ENCODE results near the gene VTI1A. TPM values are rescaled to one million over a fixed set of nuclear protein-coding genes. Genes with fewer than 3 reads are reported as not detected.

Gene VTI1A
- total RNA-seq, 2 donors from 2014 or later: 34.1 to 38.6 TPM

- intact Hi-C loops (cut with DNase I): no loop called here
- Histone ChIP-seq H3K27ac (no peak overlapping the region), H3K27me3 (no peaks in the 10 kb centered on the region), H3K4me1 (no peaks in the 10 kb centered on the region), H3K36me3 (no peaks in the 10 kb centered on the region), H3K9me3 (no peaks in the 10 kb centered on the region), H3K9ac (ENCODE audit: low read depth in 2 of 2, low read length in 2 of 2) (no peak overlapping the region), H3K4me3 (no peak overlapping the region)
- peak; percentile 53 for DNase-seq
- TF ChIP-seq CTCF (IDR thresholded peaks at IDR 0.05): no peak
Measured at GRCh38 chr10:112851588-112852211, 404.7 kb downstream of the VTI1A start.

- H3K4me3 ChIP-seq: no peak overlapping the region
- intact Hi-C loops (cut with DNase I): no loop called here
- H3K4me1 ChIP-seq: no peaks in the 10 kb centered on the region
- DNase-seq: peak; percentile 27
- no peak for TF ChIP-seq CTCF (IDR thresholded peaks at IDR 0.05)
- H3K27ac ChIP-seq: no peak overlapping the region
- H3K9ac ChIP-seq (ENCODE audit: low read depth in 2 of 2, low read length in 2 of 2): no peak overlapping the region
- H3K9me3 ChIP-seq: no peaks in the 10 kb centered on the region
- H3K36me3 ChIP-seq: no peaks in the 10 kb centered on the region
- H3K27me3 ChIP-seq: no peaks in the 10 kb centered on the region
Measured at GRCh38 chr10:112852306-112852705, 405.3 kb downstream of the VTI1A start.

- H3K4me3 ChIP-seq: no peak overlapping the region
- no peak overlapping the region for H3K9ac ChIP-seq (ENCODE audit: low read depth in 2 of 2, low read length in 2 of 2)
- no peaks in the 10 kb centered on the region for H3K4me1 ChIP-seq
- H3K27ac ChIP-seq: no peak overlapping the region
- intact Hi-C loops (cut with DNase I): no loop called here
- H3K36me3 ChIP-seq: no peaks in the 10 kb centered on the region
- DNase-seq: no peak
- no peaks in the 10 kb centered on the region for H3K9me3 ChIP-seq
- no peak for TF ChIP-seq CTCF (IDR thresholded peaks at IDR 0.05)
- H3K27me3 ChIP-seq: no peaks in the 10 kb centered on the region
Measured at GRCh38 chr10:112855134-112855533, 408.1 kb downstream of the VTI1A start.

DNA sequence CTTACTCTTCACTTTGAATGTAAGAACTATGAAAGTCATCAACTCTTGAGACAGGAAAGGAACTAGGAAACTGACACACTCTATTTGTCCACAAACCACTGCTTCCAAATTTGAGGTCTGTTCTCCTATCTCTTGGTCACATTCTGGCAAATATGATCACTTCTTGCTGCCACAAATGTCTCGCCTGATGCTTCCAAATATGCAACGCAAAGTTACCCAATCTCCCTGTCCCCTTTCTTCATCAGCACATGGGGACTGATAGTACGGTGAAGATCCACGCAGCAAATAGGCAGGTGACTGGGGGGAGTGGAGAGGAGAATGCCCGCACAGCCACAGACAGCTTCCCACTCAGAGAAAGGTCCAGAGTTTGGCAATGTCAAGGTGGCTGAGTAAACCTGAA, 410.5 kb downstream of the VTI1A start:
- H3K27me3 ChIP-seq: no peaks in the 10 kb centered on the region
- no peak for TF ChIP-seq CTCF (IDR thresholded peaks at IDR 0.05)
- no peak overlapping the region for H3K9ac ChIP-seq (ENCODE audit: low read depth in 2 of 2, low read length in 2 of 2)
- no peaks in the 10 kb centered on the region for H3K36me3 ChIP-seq
- H3K27ac ChIP-seq: no peak overlapping the region
- no peak overlapping the region for H3K4me3 ChIP-seq
- no peaks in the 10 kb centered on the region for H3K9me3 ChIP-seq
- intact Hi-C loops (cut with DNase I): no loop called here
- no peaks in the 10 kb centered on the region for H3K4me1 ChIP-seq
- DNase-seq: no peak

DNA sequence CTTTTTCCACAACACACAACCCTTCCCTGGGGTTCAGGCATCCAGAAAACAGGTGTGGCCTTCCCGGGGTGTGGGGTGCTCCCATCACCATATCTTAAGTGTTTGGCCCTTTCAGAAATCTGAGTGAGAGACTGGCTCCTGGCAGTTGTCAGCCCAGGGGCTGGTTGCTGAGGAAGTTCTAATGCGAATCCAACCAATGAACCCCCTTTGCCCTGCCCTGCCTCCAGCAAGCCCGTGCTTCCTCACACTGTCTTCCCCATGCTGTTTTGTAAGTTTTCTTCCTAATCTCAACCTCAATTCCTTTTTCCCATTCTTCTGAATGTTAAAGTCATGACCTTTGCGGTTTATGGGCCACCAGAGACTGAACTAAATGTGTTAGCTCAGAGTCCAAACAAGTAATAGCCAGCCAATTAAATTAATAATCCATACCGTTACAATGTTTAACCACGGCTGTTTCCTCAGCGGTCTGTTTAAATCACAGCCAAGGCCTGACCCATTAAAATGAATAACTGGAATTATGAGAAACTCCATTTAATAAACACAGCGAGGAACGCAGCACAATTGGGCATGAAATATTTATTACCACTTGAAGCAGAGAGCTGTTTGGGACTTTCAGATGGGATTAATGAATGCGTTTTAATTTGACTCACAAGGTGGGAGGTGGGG, 412.1 kb downstream of the VTI1A start:
- intact Hi-C loops (cut with DNase I): no loop called here
- no peaks in the 10 kb centered on the region for H3K27me3 ChIP-seq
- no peak overlapping the region for H3K4me3 ChIP-seq
- TF ChIP-seq CTCF (IDR thresholded peaks at IDR 0.05): no peak
- no peaks in the 10 kb centered on the region for H3K4me1 ChIP-seq
- DNase-seq: no peak
- H3K36me3 ChIP-seq: no peaks in the 10 kb centered on the region
- no peak overlapping the region for H3K9ac ChIP-seq (ENCODE audit: low read depth in 2 of 2, low read length in 2 of 2)
- no peak overlapping the region for H3K27ac ChIP-seq
- H3K9me3 ChIP-seq: no peaks in the 10 kb centered on the region
